ENCODE data around the gene NSUN6.

DNA sequence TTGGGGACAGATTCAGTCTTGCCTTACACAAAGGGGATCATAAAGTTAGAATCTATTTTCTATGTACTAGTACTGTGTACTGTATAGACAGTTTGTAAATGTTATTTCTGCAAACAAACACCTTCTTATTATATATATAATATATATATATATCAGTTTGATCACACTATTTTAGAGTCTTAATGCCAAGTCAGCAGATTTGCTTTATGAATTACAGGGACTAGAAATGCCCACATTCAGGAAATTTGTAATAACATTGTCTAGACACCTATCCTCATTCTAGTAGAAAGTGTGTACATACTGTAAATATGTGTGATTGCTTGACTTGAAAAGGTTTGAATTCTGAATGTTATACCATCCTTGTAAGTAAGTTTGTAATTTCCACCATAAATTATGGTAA, 111.2 kb downstream of the NSUN6 start:
- no peak for TF ChIP-seq EP300 (IDR thresholded peaks at IDR 0.05)
- TF ChIP-seq POLR2AphosphoS5 (IDR thresholded peaks at IDR 0.05) = no peak
- no peak for TF ChIP-seq POLR2A (IDR thresholded peaks at IDR 0.05; ENCODE audit: low read depth)
